ENCODE results near the gene SNX20.

GRCh38 chr16:50643192-50643591 lies 37.9 kb downstream of the SNX20 start:
- TF ChIP-seq CTCF (IDR thresholded peaks at IDR 0.05) (no peak), POLR2A (IDR thresholded peaks at IDR 0.05) (no peak), EP300 (IDR thresholded peaks at IDR 0.05) (no peak), POLR2AphosphoS5 (IDR thresholded peaks at IDR 0.05) (no peak)

All from gastroesophageal sphincter (tissue), 3 donors.